Ovary (tissue), 9 donors: ENCODE measurements around the gene FBN1. TPM values are rescaled to one million over a fixed set of nuclear protein-coding genes. Genes with fewer than 3 reads are reported as not detected.

Source experiments
- DNase-seq, 5 donors: peaks; one replicate each; pipeline ENCODE4 v3.0.0-alpha.2; 2019 to 2020
- H3K27ac ChIP-seq, 2 donors: fragments of 200-600 bp; one replicate each; pipeline versions ENCODE4 v1.5.1 to v1.8.0; 2019 to 2022
- H3K27me3 ChIP-seq: fragments of 200-600 bp; one replicate; pipeline ENCODE4 v1.8.0; 2022
- H3K36me3 ChIP-seq: fragments of 200-600 bp; sonication (generic); one replicate; pipeline ENCODE4 v1.5.1; 2019
- H3K4me1 ChIP-seq: one replicate; pipeline ENCODE4 v1.8.1; 2013; ENCODE audit warnings: mild to moderate bottlenecking, moderate library complexity; ENCODE audit not compliant: insufficient read depth
- H3K4me3 ChIP-seq: fragments of 200-600 bp; sonication (generic); one replicate; pipeline ENCODE4 v1.5.1; 2017
- H3K9me3 ChIP-seq, 2 donors: fragments of 200-600 bp in 1 of 2; sonication (generic) in 1 of 2; one replicate each; pipeline versions ENCODE4 v1.5.1 to v1.8.1; 2013 to 2019; ENCODE audit warnings: mild to moderate bottlenecking in 1 of 2, moderate library complexity in 1 of 2
- EP300 ChIP-seq: sonication (generic); formaldehyde crosslinking; IDR thresholded peaks from one replicate; pipeline ENCODE4 v1.6.1; 2017; ENCODE audit warnings: antibody characterized with exemption
- POLR2A ChIP-seq: fragments of 450-650 bp; IDR thresholded peaks from one replicate; pipeline ENCODE4 v1.6.1; 2017; ENCODE audit warnings: antibody characterized with exemption, mild to moderate bottlenecking, moderate library complexity
- WGBS, 3 donors: extraction: QIAGEN DNeasy Blood & Tissue Kit in 1 of 3; methylation state at CpG; one replicate each; pipeline versions ENCODE4 v1.1.5 to v1.1.7; 2013 to 2017; 5-methylcytosine and 5-hydroxymethylcytosine counted together
- intact Hi-C, 4 donors: fragments of 100-400 bp; cut with DNase I; formaldehyde crosslinking; loops; one replicate each; pipeline versions ENCODE4 v1.11.0 to v1.15.1; 2022 to 2023
- polyA plus RNA-seq, 2 donors: library from polyadenylated mRNA; stranded (reverse); fragments of 200-250 nt in 1 of 2; fragments of 350-450 nt in 1 of 2; fragmentation: Illumina TruSeq in 1 of 2; extraction: RNeasy Lipid Tissue Mini Kit (QIAGEN cat#74804) in 1 of 2; gene quantifications; one replicate each; pipeline ENCODE4 v1.2.3, GENCODE V29; 2013 to 2014
- total RNA-seq, 7 donors: library from RNA; depleted of rRNA in 2 of 7; stranded (reverse); fragments of >200 nt in 2 of 7; fragmentation: NEBNext Ultra II Directional in 3 of 7; extraction: Animal tissue kit (Norgen Biotek cat#: 25700) in 3 of 7; gene quantifications; one replicate each; pipeline versions ENCODE4 v1.1.0 to v1.2.4, GENCODE V29; 2016 to 2023
- TF ChIP-seq, protein P1 (sequence below), 3 donors: fragments of 450-650 bp in 2 of 3; fragments of 200-600 bp in 1 of 3; IDR thresholded peaks; one replicate each; pipeline versions ENCODE4 v1.5.1 to v1.8.0; 2016 to 2022; ENCODE audit warnings: antibody characterized with exemption in 3 of 3, mild to moderate bottlenecking in 1 of 3
- donor health status: DM: no; HTN: no; CAD: no; lungs with moderate emphysema.
- donor health status: DM: no; HTN: no; CAD: no.
- donor health status: Bipolar disorder and iron deficiency.
- donor health status: DM: yes; HTN: yes; CAD: no.
- donor health status: DM: no; HTN: no; CAD: no.
- donor health status: DM: yes; HTN: yes; CAD: no.

The FBN1 gene
- total and polyA plus RNA-seq, 9 donors = 62.5 to 159 (median 97.4) TPM

DNA sequence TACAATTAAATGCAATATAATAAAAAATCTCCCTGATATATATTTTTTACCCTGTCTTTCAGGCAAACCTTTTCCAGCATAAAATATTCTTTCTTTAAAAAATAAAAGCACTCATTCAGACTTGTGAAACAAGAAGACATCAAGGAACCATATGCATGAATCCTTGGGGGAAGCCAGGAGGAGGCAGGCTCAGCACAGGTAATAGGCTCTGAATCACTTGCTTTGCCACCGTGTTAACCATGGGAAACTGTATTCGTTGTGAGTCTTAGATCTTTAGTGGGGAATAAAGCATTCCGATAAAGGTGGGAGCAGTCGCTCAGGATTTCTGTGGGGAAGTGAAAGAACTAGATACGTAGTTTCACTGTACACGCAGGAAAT lies 42.4 kb downstream of the FBN1 start:
- H3K27me3 ChIP-seq = no peaks in the 10 kb centered on the region
- peaks cover 2% of the 10 kb centered on the region for H3K4me1 ChIP-seq
- intact Hi-C loops = no loop called here
- no peak overlapping the region for H3K27ac ChIP-seq
- TF ChIP-seq POLR2A (no peak), EP300 (no peak)
- TF ChIP-seq, protein P1, sequence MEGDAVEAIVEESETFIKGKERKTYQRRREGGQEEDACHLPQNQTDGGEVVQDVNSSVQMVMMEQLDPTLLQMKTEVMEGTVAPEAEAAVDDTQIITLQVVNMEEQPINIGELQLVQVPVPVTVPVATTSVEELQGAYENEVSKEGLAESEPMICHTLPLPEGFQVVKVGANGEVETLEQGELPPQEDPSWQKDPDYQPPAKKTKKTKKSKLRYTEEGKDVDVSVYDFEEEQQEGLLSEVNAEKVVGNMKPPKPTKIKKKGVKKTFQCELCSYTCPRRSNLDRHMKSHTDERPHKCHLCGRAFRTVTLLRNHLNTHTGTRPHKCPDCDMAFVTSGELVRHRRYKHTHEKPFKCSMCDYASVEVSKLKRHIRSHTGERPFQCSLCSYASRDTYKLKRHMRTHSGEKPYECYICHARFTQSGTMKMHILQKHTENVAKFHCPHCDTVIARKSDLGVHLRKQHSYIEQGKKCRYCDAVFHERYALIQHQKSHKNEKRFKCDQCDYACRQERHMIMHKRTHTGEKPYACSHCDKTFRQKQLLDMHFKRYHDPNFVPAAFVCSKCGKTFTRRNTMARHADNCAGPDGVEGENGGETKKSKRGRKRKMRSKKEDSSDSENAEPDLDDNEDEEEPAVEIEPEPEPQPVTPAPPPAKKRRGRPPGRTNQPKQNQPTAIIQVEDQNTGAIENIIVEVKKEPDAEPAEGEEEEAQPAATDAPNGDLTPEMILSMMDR (IDR thresholded peaks at IDR 0.05) = no peak
- H3K36me3 ChIP-seq = no peaks in the 10 kb centered on the region
- DNase-seq = no peak
- no peak overlapping the region for H3K4me3 ChIP-seq
- 74 to 82% (median 80%) methylated on average over 6 of the region's 6 CpGs for WGBS, 3 donors
- H3K9me3 ChIP-seq = no peaks in the 10 kb centered on the region

DNA sequence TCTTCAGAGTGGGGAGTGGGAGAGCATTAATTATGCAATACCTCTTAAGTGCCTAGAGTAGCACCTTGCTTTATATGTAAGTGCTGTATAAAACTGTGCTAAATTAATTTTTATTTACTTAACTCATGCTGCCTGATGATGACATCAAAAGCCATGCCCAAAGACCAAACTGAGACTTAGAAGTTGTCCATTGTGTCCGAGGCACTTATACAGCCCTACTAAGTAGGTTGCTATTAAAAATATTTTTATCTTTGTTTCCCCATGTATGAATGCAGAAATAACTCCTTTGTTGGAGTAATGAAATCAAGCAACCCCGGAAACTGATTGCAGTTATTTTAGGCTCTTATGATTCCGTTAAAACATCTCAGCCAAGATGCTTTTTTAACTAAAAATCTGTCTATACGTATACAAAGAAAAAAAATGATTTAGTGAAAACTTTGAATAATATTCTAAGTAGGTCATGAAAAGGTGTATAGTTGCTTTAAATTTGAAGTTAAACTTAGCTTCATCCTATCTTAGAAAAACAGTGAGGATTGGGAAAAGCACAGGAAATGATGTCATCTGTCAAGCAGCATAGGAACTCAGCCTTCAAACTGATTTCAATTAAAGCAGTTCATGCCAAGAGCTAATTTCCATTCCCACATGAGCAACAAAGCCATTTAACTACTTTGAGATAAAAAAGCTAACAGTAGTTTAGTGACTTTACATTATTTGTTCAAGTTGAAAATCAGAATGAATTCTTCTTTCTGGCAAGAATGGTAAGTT lies 43.0 kb downstream of the FBN1 start:
- TF ChIP-seq EP300 (no peak), POLR2A (no peak)
- TF ChIP-seq, protein P1 (IDR thresholded peaks at IDR 0.05) = no peak

GRCh38 chr15:48601095-48601494 lies 44.4 kb downstream of the FBN1 start:
- Histone ChIP-seq H3K9me3 (no peaks in the 10 kb centered on the region), H3K27me3 (no peaks in the 10 kb centered on the region), H3K36me3 (no peaks in the 10 kb centered on the region), H3K4me3 (no peak overlapping the region), H3K27ac (no peak overlapping the region), H3K4me1 (peaks cover 2% of the 10 kb centered on the region)
- no peak for DNase-seq
- intact Hi-C loops = no loop called here
- 83 to 95% (median 85%) methylated on average over 4 of the region's 4 CpGs for WGBS, 3 donors
- TF ChIP-seq, protein P1 (IDR thresholded peaks at IDR 0.05) = no peak
- TF ChIP-seq POLR2A (no peak), EP300 (no peak)

More for the DNA sequence above, 43.0 kb downstream of the FBN1 start:
- no peak overlapping the region for H3K27ac ChIP-seq
- H3K27me3 ChIP-seq = no peaks in the 10 kb centered on the region
- no peaks in the 10 kb centered on the region for H3K9me3 ChIP-seq
- peaks cover 2% of the 10 kb centered on the region for H3K4me1 ChIP-seq
- no peak for DNase-seq
- intact Hi-C loops = no loop called here
- 43 to 55% (median 50%) methylated on average over 4 of the region's 4 CpGs for WGBS, 3 donors
- no peak overlapping the region for H3K4me3 ChIP-seq
- no peaks in the 10 kb centered on the region for H3K36me3 ChIP-seq

- intact Hi-C loops = no loop called here
- Histone ChIP-seq H3K27me3 (no peaks in the 10 kb centered on the region), H3K27ac (no peak overlapping the region), H3K4me1 (no peaks in the 10 kb centered on the region), H3K4me3 (no peak overlapping the region), H3K36me3 (no peaks in the 10 kb centered on the region), H3K9me3 (no peaks in the 10 kb centered on the region)
- TF ChIP-seq EP300 (no peak), POLR2A (no peak)
- TF ChIP-seq, protein P1 (IDR thresholded peaks at IDR 0.05) = no peak
- no peak for DNase-seq
- 91 to 92% (median 91%) methylated on average over 4 of the region's 4 CpGs for WGBS, 3 donors
These were observed 48.7 kb downstream of the FBN1 start for GRCh38 chr15:48596841-48597240.
